Activated CD4-positive, alpha-beta T cell treated with anti-CD3 and anti-CD28 coated beads, Interleukin-2, Interleukin-6, amounts not matched to agents 100 ng/mL and 50 ng/mL, durations not matched to agents 16 hours and 8 hours (primary cell): ENCODE data around the gene TMEM258.

ENCODE experiments used
- DNase-seq: peaks from one replicate; pipeline ENCODE4 v3.0.0-alpha.2; 2020

The TMEM258 gene

DNA sequence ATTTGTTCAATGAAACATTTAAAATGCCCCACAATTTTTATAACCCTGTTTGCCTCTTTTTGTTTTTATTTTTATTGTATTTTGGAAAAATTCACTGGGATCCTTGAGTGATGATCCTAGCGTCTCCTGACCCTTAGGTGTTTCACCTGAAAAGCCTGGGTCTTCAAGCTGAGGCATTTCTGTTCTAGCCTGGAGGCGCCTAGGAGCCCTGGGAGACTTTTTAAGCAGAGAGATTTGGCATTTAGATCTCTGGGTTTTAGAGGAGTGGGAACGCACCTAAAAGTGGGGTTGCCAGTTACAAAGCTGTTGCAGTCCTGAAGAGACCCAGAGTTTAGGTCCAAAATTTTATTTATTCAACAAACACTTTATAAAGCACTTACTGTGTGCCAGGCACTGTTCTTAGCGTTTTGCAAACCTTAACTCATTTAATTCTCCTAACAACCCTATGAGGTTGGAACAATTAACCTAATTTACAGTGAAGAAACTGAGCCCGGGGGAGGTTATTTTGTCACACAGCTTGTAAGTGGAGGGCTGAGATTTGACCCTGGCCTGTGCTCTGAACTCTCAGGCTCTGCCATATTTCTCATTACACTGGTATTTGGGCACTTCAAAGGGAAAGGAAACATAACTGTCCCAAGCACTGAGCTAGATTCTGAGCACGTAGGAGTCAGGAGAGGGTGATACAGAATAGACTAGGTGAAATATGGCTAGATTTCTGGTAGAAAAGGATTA is 25.2 kb upstream of the TMEM258 start:
- DNase-seq, result no peak

DNA sequence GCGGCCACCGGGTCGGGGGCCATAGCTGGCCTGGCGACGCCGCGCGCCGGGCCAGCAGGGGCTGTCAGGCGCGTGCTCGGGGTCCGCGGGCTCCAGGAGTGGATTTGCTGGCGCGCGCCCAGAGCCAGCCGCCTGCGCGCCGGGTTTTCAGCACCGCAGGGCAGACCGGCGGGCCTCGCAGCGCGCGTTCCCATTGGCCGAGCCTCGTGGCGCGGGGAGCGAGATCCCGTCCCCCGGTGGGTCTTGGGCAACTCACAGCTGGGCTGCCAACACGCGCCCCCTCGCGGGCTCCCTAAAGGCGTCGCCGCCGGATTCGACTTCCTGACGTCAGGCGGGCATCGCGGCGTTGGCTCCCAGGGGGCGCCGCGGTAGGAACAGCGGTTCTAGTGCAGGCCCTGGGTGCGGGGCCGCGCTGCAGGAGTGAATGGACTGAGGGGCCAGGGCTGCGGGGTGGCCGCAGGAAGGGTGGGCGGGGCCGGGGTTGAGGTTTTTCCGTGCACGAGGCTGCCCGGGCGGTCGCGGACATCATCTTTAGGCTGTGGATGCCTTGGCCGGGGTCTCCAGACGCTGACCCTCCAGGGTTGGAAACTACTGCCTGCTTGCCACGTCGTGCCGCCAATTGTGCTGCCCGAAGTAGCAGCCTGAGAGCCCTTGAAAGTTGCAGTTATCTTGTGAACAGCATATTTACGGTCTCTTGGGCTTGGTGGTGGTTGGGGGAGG is 24.5 kb upstream of the TMEM258 start, which contains the start of gene FADS1:
Gene FADS1, minus strand, starts transcription at position 268 of the 720 bp plus-strand sequence. Its CDS starts 74 bp downstream, at position 194.
- DNase-seq, result peak; percentile 97

DNA sequence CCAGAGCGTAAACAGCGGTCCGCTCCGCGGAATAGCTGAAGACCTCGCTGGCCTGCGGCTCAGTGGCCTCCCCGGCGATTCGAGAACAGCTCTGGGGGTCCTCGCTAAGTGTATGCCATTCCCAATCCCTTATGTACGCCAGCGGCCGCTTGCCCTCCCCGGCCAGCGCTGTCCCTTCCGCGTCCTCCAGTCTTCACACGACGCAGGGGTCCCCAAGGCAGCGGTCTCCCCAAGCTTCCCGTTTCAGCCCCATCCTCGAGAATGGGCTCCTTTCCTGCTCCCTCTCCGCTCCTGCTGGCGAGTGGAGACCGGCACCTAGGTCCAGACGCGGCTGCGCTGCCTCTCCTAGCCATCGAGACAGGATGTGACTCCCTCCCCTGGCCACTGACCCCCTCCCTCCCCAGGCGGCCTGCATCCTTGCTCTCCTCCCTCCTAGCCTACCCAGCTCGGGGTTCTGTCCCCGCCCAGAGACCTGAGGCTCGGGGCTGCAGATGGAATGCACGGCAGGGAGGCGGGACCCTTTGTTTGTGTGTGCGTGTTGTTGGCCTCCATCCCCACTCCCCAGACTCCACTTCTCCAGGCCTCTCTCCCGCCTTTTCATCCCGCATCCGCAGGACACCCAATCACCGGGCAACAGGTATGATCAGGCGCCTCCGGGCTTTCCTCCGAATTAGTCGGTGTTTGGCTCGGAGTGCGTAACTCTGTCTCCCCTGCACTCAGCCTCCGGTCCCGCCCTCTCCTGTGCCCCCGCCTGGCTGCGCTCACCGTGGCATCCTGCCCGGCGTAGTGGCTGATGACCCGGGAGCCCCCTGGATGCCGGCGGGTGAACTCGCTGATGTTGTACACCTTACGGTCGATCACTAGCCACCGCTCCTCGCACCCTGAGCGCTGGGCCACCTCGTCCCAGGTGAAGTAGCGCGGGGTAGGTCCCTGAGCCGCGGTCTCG is 23.7 kb upstream of the TMEM258 start:
- peak; percentile 76 for DNase-seq

DNA sequence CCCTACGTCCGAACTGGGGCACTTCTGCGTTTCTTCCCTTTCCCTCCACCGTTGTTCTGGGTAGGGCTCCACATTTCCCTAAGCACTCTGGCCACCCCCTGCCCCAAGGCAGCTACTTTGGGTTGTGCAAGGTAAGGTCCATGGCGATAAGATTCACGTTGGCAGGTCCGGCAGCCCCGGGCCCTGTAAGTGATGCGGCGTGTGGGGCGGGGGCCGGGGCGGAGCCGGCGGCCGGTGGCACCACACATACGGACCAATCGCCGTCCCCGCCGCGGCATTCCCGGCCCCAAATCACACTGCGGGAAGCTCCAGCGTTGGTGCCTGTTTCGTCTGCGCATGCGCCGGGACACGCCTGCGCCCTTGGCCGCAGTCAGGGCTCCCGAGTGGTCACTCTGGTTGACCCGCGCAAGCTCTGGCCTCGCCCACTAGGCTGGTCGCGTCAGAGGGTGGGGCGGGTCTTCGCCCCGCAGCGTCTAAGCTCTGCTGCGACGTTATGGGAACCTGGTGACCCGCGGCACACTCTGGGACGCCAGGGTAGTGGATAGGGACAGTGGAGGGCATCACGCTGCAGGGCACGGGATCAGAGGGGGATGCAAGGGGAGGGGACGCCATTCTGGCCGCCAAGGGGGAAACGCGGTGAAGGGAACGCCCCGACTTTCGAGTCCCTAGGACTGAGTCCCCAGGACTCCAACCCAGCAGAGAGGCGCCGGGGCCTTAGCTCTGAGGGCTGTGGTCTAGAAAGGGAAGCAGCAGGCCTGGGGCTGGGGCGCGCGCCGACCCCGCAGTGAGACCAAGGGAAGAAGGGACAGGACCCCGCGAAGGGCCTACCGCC is 22.8 kb upstream of the TMEM258 start:
- DNase-seq, result peak; percentile 94

DNA sequence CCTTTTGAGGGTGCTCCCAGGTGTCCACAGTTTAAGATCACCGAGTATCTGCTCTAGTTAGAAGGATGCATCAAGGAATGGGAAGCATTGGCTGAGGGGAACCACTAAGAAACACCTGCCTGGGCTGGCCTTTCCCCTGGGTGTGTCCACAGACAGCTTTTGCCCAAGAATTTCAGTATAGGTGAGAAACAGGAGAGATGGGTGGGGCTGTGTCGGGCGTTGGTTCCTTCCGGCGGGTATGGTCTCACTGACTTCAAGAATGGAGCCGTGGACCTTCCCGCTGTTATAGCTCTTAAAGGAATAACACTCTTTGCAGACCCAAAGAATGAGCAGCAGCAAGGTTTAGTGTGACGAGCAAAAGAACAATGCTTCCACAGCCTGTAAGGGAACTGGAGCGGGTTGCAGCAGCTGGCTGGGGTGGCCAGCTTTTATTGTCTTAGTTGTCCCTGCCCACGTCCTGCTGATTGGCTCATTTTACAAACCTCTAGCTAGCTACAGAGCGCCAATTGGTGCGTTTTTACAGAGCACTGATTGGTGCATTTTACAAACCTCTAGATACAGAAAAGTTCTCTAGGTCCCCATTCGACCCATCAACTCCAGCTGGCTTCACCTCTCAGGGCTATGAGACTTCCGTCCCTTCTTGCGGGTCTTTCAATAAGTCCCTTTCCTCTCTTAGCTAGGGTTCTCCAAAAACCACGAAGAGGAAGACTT is 22.0 kb upstream of the TMEM258 start:
- DNase-seq, result peak; percentile 50

DNA sequence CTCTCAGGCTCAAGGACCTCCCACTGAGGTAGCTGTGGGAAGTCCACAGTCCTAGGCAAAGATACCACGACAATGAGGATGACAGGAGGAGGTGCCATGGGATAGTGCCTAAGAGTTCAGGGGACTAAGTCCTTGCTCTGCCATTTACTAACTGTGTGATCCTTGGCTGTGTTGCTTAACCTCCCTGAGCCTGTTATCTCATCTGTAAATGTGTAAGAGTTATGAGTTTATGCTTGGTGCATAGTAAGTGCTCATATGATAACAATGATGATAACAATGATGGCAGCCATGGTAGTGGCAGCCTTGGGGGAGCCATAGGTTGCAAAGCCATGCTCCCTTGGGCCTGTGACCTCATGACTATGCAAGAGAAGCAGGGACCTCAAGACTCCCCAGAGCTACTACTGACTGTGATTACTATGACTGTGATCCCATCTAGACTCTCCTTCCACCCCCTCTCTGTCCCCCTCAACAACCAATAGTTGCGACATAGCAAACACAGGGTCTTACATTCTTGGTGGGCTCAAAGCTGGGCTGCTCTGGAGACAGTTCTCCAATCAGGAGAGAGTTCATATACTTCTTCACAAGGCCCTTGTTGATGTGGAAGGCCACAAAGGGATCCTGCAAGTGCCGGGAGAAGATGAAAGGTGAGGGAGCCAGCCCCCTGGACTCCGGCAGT is 20.5 kb upstream of the TMEM258 start:
- no peak for DNase-seq

DNA sequence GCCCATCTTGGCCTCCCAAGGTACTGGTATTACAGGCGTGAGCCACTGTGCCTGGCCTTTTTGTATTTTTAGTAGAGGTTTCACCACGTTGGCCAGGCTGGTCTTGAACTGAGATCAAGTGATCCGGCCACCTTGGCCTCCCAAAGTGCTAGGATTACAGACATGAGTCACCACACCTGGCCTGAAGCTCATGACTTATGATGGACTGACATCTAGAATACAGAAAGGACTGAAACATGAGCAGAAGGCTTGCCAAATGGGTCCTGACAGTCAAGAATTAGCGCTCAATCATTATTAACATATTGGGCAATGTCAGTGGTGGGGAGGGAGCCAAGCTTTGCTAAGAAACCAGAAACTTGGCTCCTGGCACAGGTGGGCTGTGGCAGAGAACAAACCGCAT is 19.4 kb upstream of the TMEM258 start:
- DNase-seq, result no peak

DNA sequence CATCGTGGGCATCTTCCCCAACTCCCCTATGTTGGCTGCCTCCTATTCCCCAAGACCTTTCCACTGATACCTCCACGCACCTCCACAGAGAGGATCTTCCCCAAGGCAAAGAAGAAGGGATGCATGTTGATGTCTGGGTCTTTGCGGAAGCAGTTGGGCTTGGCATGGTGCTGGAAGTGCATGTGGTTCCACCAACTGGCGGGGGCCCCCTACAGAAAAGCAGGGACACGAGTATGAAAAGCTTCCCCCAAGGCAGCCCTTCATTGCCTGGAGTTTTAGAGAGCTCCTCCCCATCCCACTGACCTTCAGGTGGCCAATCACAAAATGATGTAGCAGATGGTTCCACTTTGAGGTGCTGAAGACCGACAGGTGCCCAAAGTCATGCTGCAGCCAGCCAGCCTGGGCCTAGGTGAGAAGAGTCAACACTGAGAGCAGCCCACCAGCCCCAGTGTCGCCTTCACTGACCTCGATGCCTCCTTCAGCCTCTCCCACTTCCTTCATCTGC is 18.3 kb upstream of the TMEM258 start:
- DNase-seq, result no peak

DNA sequence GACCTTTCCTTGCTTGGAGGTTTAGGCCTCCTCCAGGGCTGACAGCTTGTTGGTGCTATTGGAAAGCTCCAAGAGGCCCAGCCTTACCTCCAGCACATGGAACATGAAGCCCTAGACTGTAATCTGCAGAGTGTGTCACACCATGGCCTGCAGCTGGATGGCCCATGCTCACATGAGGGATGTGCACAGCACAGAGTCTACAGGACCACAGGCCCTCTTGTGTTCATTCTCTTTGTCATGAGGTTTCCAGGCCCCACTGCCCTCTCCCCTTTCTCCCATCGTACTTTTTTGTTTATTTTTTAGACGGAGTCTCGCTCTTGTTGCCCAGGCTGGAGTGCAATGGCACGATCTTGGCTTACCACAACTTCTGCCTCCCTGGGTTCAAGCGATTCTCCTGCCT is 14.4 kb upstream of the TMEM258 start:
- DNase-seq, result no peak

DNA sequence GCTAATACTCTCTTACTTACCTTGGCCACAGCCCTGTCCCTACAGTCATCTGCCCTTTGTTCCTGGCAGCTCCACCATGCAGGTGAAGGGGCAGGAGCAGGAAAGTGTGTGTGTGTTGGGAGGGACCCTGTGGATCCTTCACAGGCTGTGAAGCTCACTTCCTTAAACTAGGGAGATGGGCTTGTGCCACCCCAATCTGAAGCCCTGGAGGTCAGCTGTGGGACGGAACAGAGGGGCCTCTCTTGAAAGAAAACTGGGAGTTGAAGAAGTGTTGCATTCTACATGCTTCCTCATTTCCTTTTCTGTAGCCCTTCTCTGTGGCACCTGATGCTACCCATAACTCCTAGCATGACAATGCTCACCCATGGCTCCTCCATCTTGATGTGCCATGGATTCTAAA is 12.7 kb upstream of the TMEM258 start:
- no peak for DNase-seq

DNA sequence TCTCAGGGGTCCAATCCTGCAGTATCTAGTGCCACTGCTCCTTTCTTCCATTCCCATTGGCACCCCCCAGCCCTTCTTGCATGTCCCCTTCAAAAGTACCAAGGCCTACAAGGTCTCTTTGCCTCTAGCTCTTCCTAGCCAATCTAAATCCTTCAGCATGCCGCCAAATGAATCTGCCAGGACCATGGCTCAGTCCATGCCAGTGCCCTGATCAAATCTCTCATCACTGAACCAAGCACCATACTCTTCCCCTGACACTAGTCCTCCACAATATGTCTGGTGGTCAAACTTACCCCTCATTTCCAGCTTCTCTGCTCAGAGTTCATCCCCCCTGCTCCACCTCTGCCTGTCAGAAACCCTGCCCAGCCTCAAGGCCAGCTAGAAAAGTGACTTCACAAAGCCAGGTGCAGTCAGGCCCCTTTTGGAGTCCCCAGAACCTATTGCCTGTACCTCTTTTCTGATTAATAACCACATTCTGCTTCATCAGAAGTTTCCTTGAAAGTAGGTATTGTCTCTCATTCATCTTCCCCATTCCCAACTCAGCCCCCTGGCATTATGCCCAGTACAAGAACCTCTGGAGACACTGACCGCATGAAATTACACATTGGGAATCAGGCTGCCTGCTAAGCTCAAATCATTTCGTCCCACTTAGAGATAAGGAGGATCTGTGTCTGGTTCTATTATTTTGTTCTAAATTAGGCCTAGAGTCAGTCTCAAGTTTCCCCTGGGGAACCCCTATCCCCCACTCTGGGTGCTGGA is 11.7 kb upstream of the TMEM258 start:
- no peak for DNase-seq

DNA sequence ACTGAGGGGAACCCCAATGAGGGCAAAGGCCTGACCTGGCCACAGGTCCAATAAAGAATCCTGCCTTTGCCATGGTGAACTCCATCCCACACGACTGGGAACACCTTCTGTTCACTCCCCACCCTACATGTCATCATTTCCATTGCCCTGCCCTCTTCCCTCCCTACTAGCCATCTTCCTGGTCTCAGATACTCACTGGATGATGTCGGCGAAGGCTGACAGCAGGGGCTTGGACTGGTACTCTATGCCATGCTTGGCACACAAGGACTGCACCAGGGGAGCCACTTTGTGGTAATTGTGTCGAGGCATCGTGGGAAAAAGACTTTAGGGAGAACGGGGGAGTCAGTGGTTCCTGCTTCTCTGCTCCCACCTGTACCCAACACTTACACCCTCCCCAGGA is 10.2 kb upstream of the TMEM258 start:
- no peak for DNase-seq

DNA sequence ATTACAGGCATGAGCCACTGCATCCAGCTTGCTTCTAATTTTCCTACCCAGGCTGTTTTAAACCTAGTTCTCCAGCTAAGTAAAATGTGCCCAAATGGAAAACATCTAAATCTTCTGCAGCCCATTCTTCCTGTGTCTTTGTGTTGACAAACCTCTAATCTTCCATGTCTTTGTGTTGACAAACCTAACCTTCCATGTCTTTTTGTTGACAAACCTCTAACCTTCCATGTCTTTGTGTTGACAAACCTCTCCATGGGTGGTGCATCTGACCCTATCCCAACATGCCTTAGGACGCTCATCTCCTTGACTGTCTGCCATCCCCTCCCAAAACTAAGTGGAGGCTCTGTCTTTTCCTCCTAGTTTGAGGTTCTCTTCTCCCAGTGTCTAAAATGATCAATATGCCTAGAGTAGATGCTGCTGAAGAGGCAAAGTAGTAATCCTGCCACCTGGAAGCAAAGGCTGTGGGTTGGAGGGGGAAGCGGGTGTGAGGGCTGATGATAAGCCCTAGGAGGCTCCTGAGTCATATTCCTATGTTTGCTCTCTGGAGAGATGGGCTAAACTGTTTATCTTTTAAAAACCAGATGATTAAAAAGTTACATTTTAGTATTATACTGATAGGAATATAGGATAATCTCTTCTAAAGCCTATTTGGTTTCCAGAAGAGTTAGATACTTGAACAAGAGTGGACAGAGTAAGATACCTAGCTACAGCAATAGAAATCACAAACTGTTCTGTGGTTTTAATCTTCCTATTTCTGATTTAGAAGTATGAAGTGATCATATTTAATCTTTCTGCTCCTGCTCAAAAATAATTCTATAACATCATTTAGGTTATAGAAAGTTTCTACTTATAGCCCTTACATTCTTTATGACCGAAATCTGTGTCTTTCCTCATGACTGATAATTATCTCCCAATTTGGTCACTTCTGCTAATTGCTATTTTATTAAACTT is 8.2 kb upstream of the TMEM258 start:
- no peak for DNase-seq

DNA sequence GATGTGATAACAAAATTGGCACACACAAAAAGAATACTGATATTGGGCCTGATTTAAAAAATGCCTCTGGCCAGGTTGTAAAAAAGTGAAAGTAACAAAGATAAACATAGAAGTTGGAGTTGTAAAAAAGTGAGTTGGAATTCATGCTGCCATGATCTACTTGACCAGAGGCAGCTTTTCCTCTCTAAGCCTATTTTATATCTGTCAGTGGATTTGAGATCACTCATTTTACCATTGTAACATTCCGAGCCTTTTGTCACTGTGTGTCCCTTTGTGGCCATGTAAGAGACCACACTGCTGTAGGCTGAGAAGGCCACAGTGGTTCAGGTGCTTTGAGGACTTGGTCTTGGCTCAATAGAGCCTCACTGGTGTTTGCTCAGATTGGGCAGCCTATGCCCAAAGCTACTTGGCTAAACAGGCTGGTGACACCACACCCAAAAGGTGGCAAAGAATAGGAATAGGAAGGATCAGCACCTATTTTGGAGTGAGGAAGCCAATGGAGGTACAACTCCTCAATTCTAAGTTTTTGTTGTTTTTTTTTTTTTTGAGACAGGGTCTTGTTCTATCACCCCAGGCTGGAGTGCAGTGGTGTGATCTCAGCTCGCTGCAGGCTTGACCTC is 7.4 kb upstream of the TMEM258 start:
- no peak for DNase-seq

DNA sequence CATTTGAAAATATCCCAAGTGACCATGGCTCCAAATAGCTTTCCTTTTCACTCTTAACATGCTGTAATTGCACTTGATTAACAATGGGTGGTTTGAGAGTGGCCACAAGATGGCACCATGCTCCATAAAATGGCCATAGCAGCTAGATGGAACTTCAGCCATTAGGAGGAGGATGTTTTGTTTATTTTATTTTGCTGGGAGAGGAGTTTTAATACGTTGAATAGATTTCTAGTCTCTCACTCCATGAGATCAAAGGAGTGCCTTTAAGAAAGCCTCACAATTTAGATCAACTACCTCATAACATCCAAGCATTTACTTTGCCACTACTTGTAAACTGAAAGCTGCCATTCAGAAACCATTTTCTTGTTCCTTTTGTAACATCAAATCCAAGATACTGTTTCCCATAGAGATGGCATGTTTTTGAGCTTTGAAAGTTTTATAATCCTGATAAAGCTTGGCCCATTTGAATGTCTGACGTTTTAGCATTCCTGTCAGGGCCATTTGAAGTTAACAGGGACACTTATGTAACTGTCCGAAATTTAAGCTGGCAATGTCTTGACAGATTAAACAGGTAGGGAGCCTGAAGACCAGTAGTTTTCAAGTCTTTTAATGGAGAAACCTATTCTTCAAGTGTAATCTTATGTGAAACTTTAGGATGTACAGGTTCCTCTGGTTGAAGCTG is 5.0 kb upstream of the TMEM258 start:
- DNase-seq, result peak; percentile 73

DNA sequence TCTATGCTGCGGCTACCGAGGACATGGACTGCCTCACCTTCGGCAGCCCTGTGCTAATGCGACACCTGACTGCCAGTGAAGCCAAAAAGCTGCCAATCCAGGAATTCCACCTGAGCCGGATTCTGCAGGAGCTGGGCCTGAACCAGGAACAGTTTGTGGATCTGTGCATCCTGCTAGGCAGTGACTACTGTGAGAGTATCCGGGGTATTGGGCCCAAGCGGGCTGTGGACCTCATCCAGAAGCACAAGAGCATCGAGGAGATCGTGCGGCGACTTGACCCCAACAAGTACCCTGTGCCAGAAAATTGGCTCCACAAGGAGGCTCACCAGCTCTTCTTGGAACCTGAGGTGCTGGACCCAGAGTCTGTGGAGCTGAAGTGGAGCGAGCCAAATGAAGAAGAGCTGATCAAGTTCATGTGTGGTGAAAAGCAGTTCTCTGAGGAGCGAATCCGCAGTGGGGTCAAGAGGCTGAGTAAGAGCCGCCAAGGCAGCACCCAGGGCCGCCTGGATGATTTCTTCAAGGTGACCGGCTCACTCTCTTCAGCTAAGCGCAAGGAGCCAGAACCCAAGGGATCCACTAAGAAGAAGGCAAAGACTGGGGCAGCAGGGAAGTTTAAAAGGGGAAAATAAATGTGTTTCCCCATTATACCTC is 3.6 kb upstream of the TMEM258 start:
- DNase-seq, result no peak

DNA sequence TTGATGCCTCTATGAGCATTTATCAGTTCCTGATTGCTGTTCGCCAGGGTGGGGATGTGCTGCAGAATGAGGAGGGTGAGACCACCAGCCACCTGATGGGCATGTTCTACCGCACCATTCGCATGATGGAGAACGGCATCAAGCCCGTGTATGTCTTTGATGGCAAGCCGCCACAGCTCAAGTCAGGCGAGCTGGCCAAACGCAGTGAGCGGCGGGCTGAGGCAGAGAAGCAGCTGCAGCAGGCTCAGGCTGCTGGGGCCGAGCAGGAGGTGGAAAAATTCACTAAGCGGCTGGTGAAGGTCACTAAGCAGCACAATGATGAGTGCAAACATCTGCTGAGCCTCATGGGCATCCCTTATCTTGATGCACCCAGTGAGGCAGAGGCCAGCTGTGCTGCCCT is 3.1 kb upstream of the TMEM258 start:
- DNase-seq, result no peak
